ENCODE data around the gene WNK2. TPM values are rescaled to one million over a fixed set of nuclear protein-coding genes. Genes with fewer than 3 reads are reported as not detected.
"Not testable (repeated sequence)": the region's sequence is repeated elsewhere in the genome, so short reads cannot be mapped to it uniquely, and the experiment has no call there.

The WNK2 gene
- total RNA-seq, 4 donors from 2014 or later, result 18.6 to 89.9 (median 40.8) TPM

DNA sequence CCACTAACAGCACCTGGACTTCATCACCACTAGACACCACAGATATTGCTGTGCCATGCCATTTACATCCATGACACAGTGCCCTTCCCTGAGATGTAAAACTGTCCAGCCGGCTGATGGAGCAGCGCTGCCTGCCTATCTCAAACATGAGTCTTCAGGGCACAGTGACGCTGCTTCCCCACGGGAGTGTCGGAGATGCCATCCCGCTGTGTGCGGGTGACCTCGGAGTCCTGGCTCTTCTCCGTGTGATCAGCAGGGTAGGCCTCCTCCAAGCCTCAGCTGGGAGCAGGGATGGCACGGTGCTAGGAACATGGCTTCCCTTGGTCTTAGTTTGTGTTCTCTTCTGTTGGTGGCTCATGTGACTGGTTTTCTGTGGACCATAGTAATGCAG lies 137.3 kb downstream of the WNK2 start:
- Histone ChIP-seq H3K27me3 (no peaks in the 10 kb centered on the region), H3K36me3 (peaks cover 3 to 46% (median 28%) of the 10 kb centered on the region in 4 donors), H3K4me1 (no peaks in the 10 kb centered on the region), H3K27ac (replicated peaks in 1 of 4) (no peak overlapping the region), H3K4me3 (no peak overlapping the region), H3K9me3 (no peaks in the 10 kb centered on the region)
- TF ChIP-seq POLR2AphosphoS5 (IDR thresholded peaks at IDR 0.05), result no peak
- no peak for TF ChIP-seq EP300 (IDR thresholded peaks at IDR 0.05)
- TF ChIP-seq, protein P1, sequence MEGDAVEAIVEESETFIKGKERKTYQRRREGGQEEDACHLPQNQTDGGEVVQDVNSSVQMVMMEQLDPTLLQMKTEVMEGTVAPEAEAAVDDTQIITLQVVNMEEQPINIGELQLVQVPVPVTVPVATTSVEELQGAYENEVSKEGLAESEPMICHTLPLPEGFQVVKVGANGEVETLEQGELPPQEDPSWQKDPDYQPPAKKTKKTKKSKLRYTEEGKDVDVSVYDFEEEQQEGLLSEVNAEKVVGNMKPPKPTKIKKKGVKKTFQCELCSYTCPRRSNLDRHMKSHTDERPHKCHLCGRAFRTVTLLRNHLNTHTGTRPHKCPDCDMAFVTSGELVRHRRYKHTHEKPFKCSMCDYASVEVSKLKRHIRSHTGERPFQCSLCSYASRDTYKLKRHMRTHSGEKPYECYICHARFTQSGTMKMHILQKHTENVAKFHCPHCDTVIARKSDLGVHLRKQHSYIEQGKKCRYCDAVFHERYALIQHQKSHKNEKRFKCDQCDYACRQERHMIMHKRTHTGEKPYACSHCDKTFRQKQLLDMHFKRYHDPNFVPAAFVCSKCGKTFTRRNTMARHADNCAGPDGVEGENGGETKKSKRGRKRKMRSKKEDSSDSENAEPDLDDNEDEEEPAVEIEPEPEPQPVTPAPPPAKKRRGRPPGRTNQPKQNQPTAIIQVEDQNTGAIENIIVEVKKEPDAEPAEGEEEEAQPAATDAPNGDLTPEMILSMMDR (IDR thresholded peaks at IDR 0.05), result no peak
- TF ChIP-seq POLR2A (IDR thresholded peaks at IDR 0.05; ENCODE audit: low read depth), result no peak
- 91% methylated on average over 10 of the region's 10 CpGs for WGBS
- intact Hi-C loops (cut with DNase I), result no loop called here
- no peak for DNase-seq (ENCODE audit: extremely low spot score)

DNA sequence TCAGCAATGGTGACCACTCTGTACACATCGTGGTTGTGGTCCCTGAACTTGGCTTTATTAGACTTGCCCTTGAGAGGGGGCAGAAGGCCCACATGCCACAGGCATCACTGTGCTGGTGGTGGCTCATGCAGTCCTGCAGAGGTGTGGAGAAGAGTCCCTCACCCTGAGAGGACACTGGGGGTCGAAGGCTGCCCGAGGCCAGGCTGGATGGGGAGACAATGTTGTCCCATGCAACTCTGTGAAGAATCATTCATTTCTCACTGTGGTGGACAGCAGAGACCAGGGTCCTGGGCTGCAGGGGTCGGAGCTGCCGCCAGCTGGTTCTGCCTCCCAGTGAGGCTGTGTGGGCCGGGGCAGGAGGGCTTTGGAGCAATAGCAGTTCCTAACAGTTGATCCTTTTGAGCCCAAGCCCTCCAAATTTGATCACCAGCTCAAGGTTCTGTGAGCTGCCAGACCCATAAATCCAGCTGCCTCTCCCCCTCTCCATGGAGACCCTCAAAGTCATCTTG lies 139.6 kb downstream of the WNK2 start:
- intact Hi-C loops (cut with DNase I); H3K4me1 ChIP-seq; DNase-seq (ENCODE audit: extremely low spot score); H3K4me3 ChIP-seq; H3K27ac ChIP-seq (replicated peaks in 1 of 4); H3K27me3 ChIP-seq; H3K9me3 ChIP-seq: not testable (repeated sequence)
- WGBS, result 93% methylated on average over 3 of the region's 6 CpGs
- peaks cover 0 to 26% (median 10%) of the 10 kb centered on the region in 4 donors for H3K36me3 ChIP-seq

GRCh38 chr9:93324191-93324834 lies 140.4 kb downstream of the WNK2 start:
- Histone ChIP-seq H3K27ac (replicated peaks in 1 of 4) (no peak overlapping the region), H3K4me1 (no peaks in the 10 kb centered on the region), H3K4me3 (no peak overlapping the region), H3K27me3 (no peaks in the 10 kb centered on the region), H3K9me3 (no peaks in the 10 kb centered on the region), H3K36me3 (peaks cover 0 to 18% (median 8%) of the 10 kb centered on the region in 4 donors)
- no peak for DNase-seq (ENCODE audit: extremely low spot score)
- intact Hi-C loops (cut with DNase I), result no loop called here
- TF ChIP-seq, protein P1 (IDR thresholded peaks at IDR 0.05), result no peak
- 74% methylated on average over 18 of the region's 18 CpGs for WGBS

- Histone ChIP-seq H3K4me3 (no peak overlapping the region), H3K4me1 (no peaks in the 10 kb centered on the region), H3K9me3 (no peaks in the 10 kb centered on the region), H3K36me3 (peaks cover 0 to 12% (median 4%) of the 10 kb centered on the region in 4 donors), H3K27ac (replicated peaks in 1 of 4) (no peak overlapping the region), H3K27me3 (no peaks in the 10 kb centered on the region)
- no peak for DNase-seq (ENCODE audit: extremely low spot score)
- TF ChIP-seq, protein P1 (IDR thresholded peaks at IDR 0.05), result no peak
- intact Hi-C loops (cut with DNase I), result no loop called here
- 83% methylated on average over 16 of the region's 22 CpGs for WGBS
Measured at GRCh38 chr9:93325307-93326035, 141.5 kb downstream of the WNK2 start.

DNA sequence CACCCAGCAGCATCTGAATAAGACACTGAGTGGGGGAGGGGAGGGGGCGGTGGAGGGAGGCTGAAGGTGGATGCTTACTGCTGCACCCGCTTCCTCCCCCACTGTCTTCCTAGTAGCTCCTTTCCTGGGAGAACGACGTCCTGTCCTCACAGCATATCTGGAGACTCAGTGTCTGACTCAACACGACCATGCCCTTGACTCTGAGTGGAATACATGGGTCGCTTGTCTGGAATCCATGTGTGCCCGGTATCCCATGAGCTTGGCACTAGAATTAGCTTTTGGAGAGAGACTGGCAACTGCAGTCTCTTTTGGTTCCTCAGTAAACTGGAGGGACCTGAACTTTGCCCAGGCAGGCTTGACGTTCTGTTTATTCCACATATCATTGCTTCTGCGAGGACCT lies 142.1 kb downstream of the WNK2 start:
- Histone ChIP-seq H3K9me3 (no peaks in the 10 kb centered on the region), H3K4me3 (no peak overlapping the region), H3K36me3 (peaks cover 0 to 7% (median 2%) of the 10 kb centered on the region in 4 donors), H3K27ac (replicated peaks in 1 of 4) (no peak overlapping the region), H3K27me3 (no peaks in the 10 kb centered on the region), H3K4me1 (no peaks in the 10 kb centered on the region)
- DNase-seq (ENCODE audit: extremely low spot score), result no peak
- intact Hi-C loops (cut with DNase I), result no loop called here
- 87% methylated on average over 9 of the region's 9 CpGs for WGBS
- no peak for TF ChIP-seq POLR2AphosphoS5 (IDR thresholded peaks at IDR 0.05)
- TF ChIP-seq POLR2A (IDR thresholded peaks at IDR 0.05; ENCODE audit: low read depth), result no peak
- TF ChIP-seq EP300 (IDR thresholded peaks at IDR 0.05), result no peak
- TF ChIP-seq, protein P1 (IDR thresholded peaks at IDR 0.05), result no peak

All from esophagus muscularis mucosa (tissue), 4 donors.